Osteocyte (in vitro differentiated cells): ENCODE results near the gene ATXN7. TPM values are rescaled to one million over a fixed set of nuclear protein-coding genes. Genes with fewer than 3 reads are reported as not detected.
A peak's percentile ranks its signal among the peaks of the same experiment; 100 is the strongest.

Source experiments
- DNase-seq: peaks from one replicate; pipeline ENCODE4 v3.0.0; 2021; ENCODE audit warnings: mixed read lengths; ENCODE audit not compliant: unreplicated experiment; ENCODE audit errors: extremely low spot score
- H3K27ac Mint-ChIP-seq: one replicate; pipeline ENCODE4 v1.8.0; 2021; ENCODE audit warnings: mild to moderate bottlenecking, mixed read lengths; ENCODE audit not compliant: unreplicated experiment
- H3K27me3 Mint-ChIP-seq: one replicate; pipeline ENCODE4 v1.8.0; 2021; ENCODE audit warnings: mixed read lengths; ENCODE audit not compliant: unreplicated experiment
- H3K36me3 Mint-ChIP-seq: one replicate; pipeline ENCODE4 v1.8.0; 2021; ENCODE audit warnings: mixed read lengths; ENCODE audit not compliant: unreplicated experiment
- H3K4me1 Mint-ChIP-seq: one replicate; pipeline ENCODE4 v1.8.0; 2021; ENCODE audit warnings: mixed read lengths; ENCODE audit not compliant: unreplicated experiment
- H3K4me3 Mint-ChIP-seq: one replicate; pipeline ENCODE4 v1.8.0; 2021; ENCODE audit warnings: mild to moderate bottlenecking, moderate library complexity, mixed read lengths; ENCODE audit not compliant: unreplicated experiment
- H3K9me3 Mint-ChIP-seq: one replicate; pipeline ENCODE4 v1.8.0; 2021; ENCODE audit warnings: mixed read lengths; ENCODE audit not compliant: unreplicated experiment
- CTCF ChIP-seq: fragments of 200-600 bp; sonication (generic); IDR thresholded peaks from 2 replicates; pipeline ENCODE4 v1.5.0; 2021; ENCODE audit warnings: antibody characterized with exemption, mild to moderate bottlenecking, moderate library complexity
- total RNA-seq: library from RNA; stranded (reverse); gene quantifications from 2 replicates; pipeline ENCODE4 v1.2.1, GENCODE V29; 2021

ATXN7 gene
- total RNA-seq, 1 donor from 2014 or later: 22.7 TPM

GRCh38 chr3:64047787-64048186 lies 184.1 kb downstream of the ATXN7 start:
- Mint-ChIP-seq H3K27ac (peak overlapping the region; percentile 56), H3K4me3 (no peak overlapping the region), H3K27me3 (no peaks in the 10 kb centered on the region), H3K4me1 (peaks cover 4% of the 10 kb centered on the region), H3K9me3 (no peaks in the 10 kb centered on the region), H3K36me3 (no peaks in the 10 kb centered on the region)
- TF ChIP-seq CTCF: no peak
- no peak for DNase-seq

GRCh38 chr3:64048631-64049061 lies 185.0 kb downstream of the ATXN7 start:
- Mint-ChIP-seq H3K27ac (no peak overlapping the region), H3K27me3 (no peaks in the 10 kb centered on the region), H3K4me1 (peaks cover 4% of the 10 kb centered on the region), H3K9me3 (no peaks in the 10 kb centered on the region), H3K36me3 (no peaks in the 10 kb centered on the region), H3K4me3 (no peak overlapping the region)
- no peak for DNase-seq
- no peak for TF ChIP-seq CTCF

GRCh38 chr3:64049136-64049535 lies 185.5 kb downstream of the ATXN7 start:
- Mint-ChIP-seq H3K4me3 (no peak overlapping the region), H3K4me1 (peaks cover 4% of the 10 kb centered on the region), H3K27ac (no peak overlapping the region), H3K36me3 (no peaks in the 10 kb centered on the region), H3K9me3 (no peaks in the 10 kb centered on the region), H3K27me3 (no peaks in the 10 kb centered on the region)
- no peak for TF ChIP-seq CTCF
- no peak for DNase-seq

- no peaks in the 10 kb centered on the region for H3K9me3 Mint-ChIP-seq
- peaks cover 4% of the 10 kb centered on the region for H3K4me1 Mint-ChIP-seq
- H3K36me3 Mint-ChIP-seq: no peaks in the 10 kb centered on the region
- no peak overlapping the region for H3K27ac Mint-ChIP-seq
- H3K4me3 Mint-ChIP-seq: no peak overlapping the region
- DNase-seq: no peak
- TF ChIP-seq CTCF: no peak
- no peaks in the 10 kb centered on the region for H3K27me3 Mint-ChIP-seq
These were observed 186.2 kb downstream of the ATXN7 start for GRCh38 chr3:64049832-64050231.

Other genes starting within 250 kb of the ATXN7 start
- gene SNTN, start 211.2 kb upstream of the ATXN7 start, total RNA-seq: not detected in 2 replicates
- not detected in 2 replicates for gene C3orf49, start 44.6 kb upstream of the ATXN7 start, total RNA-seq
- 55.0 and 59.4 TPM in 2 replicates for gene THOC7, start 62 bp upstream of the ATXN7 start, total RNA-seq
- not detected in 2 replicates for gene SCAANT1, start 48.5 kb downstream of the ATXN7 start, total RNA-seq
- gene PSMD6, start 159.6 kb downstream of the ATXN7 start, total RNA-seq: 72.6 and 72.9 TPM in 2 replicates